DLD1 (cell line): ENCODE results near the gene UBE2J1.

Experiments used
- in situ Hi-C: cut with HindIII; loops from 2 replicates; pipeline ENCODE4 v1.10.0; 2017; ENCODE audit warnings: low sequenced_read_pairs

Gene UBE2J1

GRCh38 chr6:89368107-89368506 is 15.6 kb upstream of the UBE2J1 start:
- in situ Hi-C loops = no loop called here

GRCh38 chr6:89364586-89364985 is 12.1 kb upstream of the UBE2J1 start:
- in situ Hi-C loops = no loop called here

- in situ Hi-C loops = no loop called here
These were observed 8.6 kb upstream of the UBE2J1 start for GRCh38 chr6:89361171-89361570.

GRCh38 chr6:89360415-89360999 is 8.0 kb upstream of the UBE2J1 start:
- in situ Hi-C loops = no loop called here

GRCh38 chr6:89359561-89359960 is 7.0 kb upstream of the UBE2J1 start:
- in situ Hi-C loops = no loop called here

- in situ Hi-C loops = no loop called here
These were observed 4.9 kb upstream of the UBE2J1 start for GRCh38 chr6:89357390-89357789.

GRCh38 chr6:89356642-89357170 is 4.2 kb upstream of the UBE2J1 start:
- in situ Hi-C loops = no loop called here

GRCh38 chr6:89355511-89356194 is 3.1 kb upstream of the UBE2J1 start:
- in situ Hi-C loops = no loop called here

- in situ Hi-C loops = no loop called here
These were observed 1.3 kb upstream of the UBE2J1 start for GRCh38 chr6:89353702-89354392.

GRCh38 chr6:89353118-89353556 is 615 bp upstream of the UBE2J1 start:
- in situ Hi-C loops = no loop called here

- in situ Hi-C loops = no loop called here
These were observed 748 bp downstream of the UBE2J1 start for GRCh38 chr6:89351671-89352277.

- in situ Hi-C loops = no loop called here
These were observed 2.1 kb downstream of the UBE2J1 start for GRCh38 chr6:89350281-89350966.

- in situ Hi-C loops = no loop called here
These were observed 4.2 kb downstream of the UBE2J1 start for GRCh38 chr6:89348372-89348771.

GRCh38 chr6:89347825-89348224 is 4.7 kb downstream of the UBE2J1 start:
- in situ Hi-C loops = no loop called here

- in situ Hi-C loops = no loop called here
These were observed 6.1 kb downstream of the UBE2J1 start for GRCh38 chr6:89346433-89346832.

GRCh38 chr6:89339565-89339964 is 13.0 kb downstream of the UBE2J1 start:
- in situ Hi-C loops = no loop called here

- in situ Hi-C loops = no loop called here
These were observed 17.4 kb downstream of the UBE2J1 start for GRCh38 chr6:89335164-89335563.

- in situ Hi-C loops = no loop called here
These were observed 21.6 kb downstream of the UBE2J1 start for GRCh38 chr6:89330910-89331309.

- in situ Hi-C loops = no loop called here
These were observed 23.5 kb downstream of the UBE2J1 start for GRCh38 chr6:89328976-89329375.

GRCh38 chr6:89324304-89324703 is 28.2 kb downstream of the UBE2J1 start:
- in situ Hi-C loops = no loop called here

GRCh38 chr6:89323511-89323971 is 29.0 kb downstream of the UBE2J1 start:
- in situ Hi-C loops = no loop called here
